GM12874 (cell line): Measurements from ENCODE around the gene MCF2.

ENCODE experiments used
- TF ChIP-seq, protein P1 (sequence below): IDR thresholded peaks from 2 replicates; pipeline ENCODE4 v1.5.1; 2011; ENCODE audit warnings: low read depth, mild to moderate bottlenecking, control low read depth, low read length, moderate library complexity; ENCODE audit not compliant: insufficient read depth

The MCF2 gene

GRCh38 chrX:139554991-139555675 is 152.8 kb downstream of the MCF2 start:
- TF ChIP-seq, protein P1, sequence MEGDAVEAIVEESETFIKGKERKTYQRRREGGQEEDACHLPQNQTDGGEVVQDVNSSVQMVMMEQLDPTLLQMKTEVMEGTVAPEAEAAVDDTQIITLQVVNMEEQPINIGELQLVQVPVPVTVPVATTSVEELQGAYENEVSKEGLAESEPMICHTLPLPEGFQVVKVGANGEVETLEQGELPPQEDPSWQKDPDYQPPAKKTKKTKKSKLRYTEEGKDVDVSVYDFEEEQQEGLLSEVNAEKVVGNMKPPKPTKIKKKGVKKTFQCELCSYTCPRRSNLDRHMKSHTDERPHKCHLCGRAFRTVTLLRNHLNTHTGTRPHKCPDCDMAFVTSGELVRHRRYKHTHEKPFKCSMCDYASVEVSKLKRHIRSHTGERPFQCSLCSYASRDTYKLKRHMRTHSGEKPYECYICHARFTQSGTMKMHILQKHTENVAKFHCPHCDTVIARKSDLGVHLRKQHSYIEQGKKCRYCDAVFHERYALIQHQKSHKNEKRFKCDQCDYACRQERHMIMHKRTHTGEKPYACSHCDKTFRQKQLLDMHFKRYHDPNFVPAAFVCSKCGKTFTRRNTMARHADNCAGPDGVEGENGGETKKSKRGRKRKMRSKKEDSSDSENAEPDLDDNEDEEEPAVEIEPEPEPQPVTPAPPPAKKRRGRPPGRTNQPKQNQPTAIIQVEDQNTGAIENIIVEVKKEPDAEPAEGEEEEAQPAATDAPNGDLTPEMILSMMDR, result no peak

DNA sequence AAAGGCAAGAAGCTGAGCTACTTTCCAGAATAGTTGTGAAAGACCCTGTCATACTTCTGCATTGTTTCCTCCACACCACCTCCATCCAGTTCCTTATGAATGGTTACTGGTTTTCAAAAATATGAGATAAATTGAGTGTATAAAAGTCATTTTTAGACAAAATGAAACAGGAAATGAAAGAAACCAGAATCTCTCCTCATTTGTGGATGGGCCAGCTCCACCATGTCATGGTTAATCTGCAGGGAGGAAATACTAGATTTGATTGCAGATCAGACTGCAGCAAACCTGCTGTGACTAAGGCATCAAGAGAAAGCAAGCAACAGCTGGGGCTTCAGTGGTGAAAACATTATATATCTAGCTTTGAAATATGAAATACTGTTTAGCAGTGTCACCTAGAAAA is 153.6 kb downstream of the MCF2 start:
- TF ChIP-seq, protein P1, result no peak

- TF ChIP-seq, protein P1, result no peak
Observed at GRCh38 chrX:139544591-139544990, 163.4 kb downstream of the MCF2 start.

GRCh38 chrX:139543920-139544319 is 164.0 kb downstream of the MCF2 start:
- TF ChIP-seq, protein P1, result no peak

DNA sequence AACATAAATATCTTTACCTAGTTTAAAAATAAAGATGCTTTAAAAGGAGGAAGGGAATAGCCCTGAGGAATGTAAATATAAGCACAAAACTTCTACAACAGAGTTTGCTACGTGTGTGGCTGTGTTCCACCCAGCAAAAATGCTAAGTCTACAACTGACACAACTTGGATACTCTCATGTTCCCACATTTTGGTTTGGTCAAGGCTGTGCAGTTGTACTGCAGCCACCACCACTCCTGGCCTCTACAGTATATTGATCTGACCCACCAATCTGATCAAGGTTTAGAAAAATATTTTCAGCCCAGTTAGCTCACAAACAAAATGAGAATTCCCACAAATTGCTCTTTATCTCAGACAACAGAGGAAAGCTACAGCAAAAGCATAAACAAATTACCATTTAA is 165.3 kb downstream of the MCF2 start:
- TF ChIP-seq, protein P1, result no peak

DNA sequence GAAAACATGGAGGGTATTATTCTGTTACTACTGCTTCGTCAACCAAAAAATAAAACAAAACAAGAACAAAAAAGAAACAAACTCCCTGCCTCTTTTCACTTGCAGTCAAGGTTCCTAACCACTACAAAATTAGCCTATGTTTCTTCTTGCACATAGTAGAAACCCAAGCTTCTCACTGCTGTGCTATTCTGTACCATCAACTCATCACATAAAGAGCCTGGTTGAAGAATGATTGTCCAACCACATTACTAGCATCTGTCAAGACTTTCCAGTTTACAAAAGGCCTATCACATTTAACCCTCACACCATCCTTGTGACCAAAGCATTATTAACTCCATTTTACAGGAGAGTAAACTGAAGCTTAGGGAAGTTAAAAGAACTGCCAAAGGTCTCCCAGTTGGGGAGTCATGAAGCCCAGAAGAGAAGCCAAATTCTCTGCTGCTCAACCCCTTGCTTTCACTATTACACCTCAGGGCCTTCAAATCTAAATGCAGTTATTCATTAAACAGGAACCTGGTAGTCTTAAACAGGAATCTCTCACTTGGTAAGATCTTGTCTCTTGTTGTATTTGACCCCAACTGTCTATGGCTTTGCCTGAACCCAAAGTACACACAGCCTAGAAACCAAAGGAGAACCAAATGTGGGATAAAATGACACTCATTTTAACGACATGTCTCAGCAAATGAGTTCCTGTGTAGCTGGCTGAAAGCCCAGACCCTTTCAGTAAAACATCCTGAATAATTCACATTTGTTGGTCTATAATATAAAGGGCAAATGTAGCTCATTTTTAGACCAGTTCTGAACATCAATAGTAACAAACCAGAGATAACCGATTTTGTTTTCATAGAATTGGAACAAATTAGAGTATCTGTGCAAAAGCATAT is 168.8 kb downstream of the MCF2 start:
- TF ChIP-seq, protein P1, result no peak

- TF ChIP-seq, protein P1, result no peak
Observed at GRCh38 chrX:139533444-139533843, 174.5 kb downstream of the MCF2 start.
